Natural killer cell (primary cell): ENCODE results near the gene TTC32. TPM values are rescaled to one million over a fixed set of nuclear protein-coding genes. Genes with fewer than 3 reads are reported as not detected.

ENCODE experiments used
- ATAC-seq, 3 donors: fragments of 150-1000 bp in 2 of 3; fragments of 200-7000 bp in 1 of 3; cut with Tn5 transposase; 1 replicate in 1 of 3; 2 replicates in 2 of 3; pipeline ENCODE4 v1.10.0; 2021; ENCODE audit warnings: mild to moderate bottlenecking in 2 of 3, moderate library complexity in 2 of 3
- DNase-seq, 2 donors: peaks; one replicate each; pipeline versions ENCODE4 v3.0.0 to v3.0.0-alpha.2; 2013 to 2021; ENCODE audit warnings: mixed read lengths in 1 of 2
- H3K27ac ChIP-seq: one replicate; pipeline ENCODE4 v1.5.1; 2013; ENCODE audit warnings: mild to moderate bottlenecking, low read length
- H3K27me3 ChIP-seq: one replicate; pipeline ENCODE4 v1.6.1; 2013; ENCODE audit warnings: low read length; ENCODE audit not compliant: control insufficient read depth, insufficient read depth
- H3K36me3 ChIP-seq: one replicate; pipeline ENCODE4 v1.6.1; 2013; ENCODE audit warnings: low read length; ENCODE audit not compliant: control insufficient read depth, insufficient read depth
- H3K4me1 ChIP-seq: one replicate; pipeline ENCODE4 v1.6.1; 2013; ENCODE audit warnings: low read length; ENCODE audit not compliant: control insufficient read depth, insufficient read depth
- H3K4me3 ChIP-seq: one replicate; pipeline ENCODE4 v1.5.1; 2013; ENCODE audit warnings: low read length
- H3K9me3 ChIP-seq: one replicate; pipeline ENCODE4 v1.6.1; 2013; ENCODE audit warnings: low read length; ENCODE audit not compliant: control insufficient read depth, insufficient read depth
- H3K27ac Mint-ChIP-seq, 2 donors: one replicate each; pipeline ENCODE4 v1.8.0; 2022; ENCODE audit warnings: mild to moderate bottlenecking in 2 of 2, mixed read lengths in 2 of 2, moderate library complexity in 1 of 2
- H3K27me3 Mint-ChIP-seq, 2 donors: one replicate each; pipeline ENCODE4 v1.8.0; 2022; ENCODE audit warnings: low read depth in 2 of 2, mixed read lengths in 2 of 2
- H3K36me3 Mint-ChIP-seq: one replicate; pipeline ENCODE4 v1.8.0; 2022; ENCODE audit warnings: mixed read lengths
- H3K4me1 Mint-ChIP-seq, 2 donors: one replicate each; pipeline ENCODE4 v1.8.0; 2022; ENCODE audit warnings: mixed read lengths in 2 of 2
- H3K4me3 Mint-ChIP-seq: one replicate; pipeline ENCODE4 v1.8.0; 2022; ENCODE audit warnings: mild to moderate bottlenecking, moderate library complexity, mixed read lengths
- H3K9me3 Mint-ChIP-seq, 2 donors: one replicate each; pipeline ENCODE4 v1.8.0; 2022; ENCODE audit warnings: mixed read lengths in 2 of 2
- WGBS: methylation state at CpG from one replicate; pipeline ENCODE4 v1.1.7; 2013; ENCODE audit warnings: missing lambda C conversion rate; ENCODE audit not compliant: insufficient coverage; 5-methylcytosine and 5-hydroxymethylcytosine counted together
- intact Hi-C: fragments of 100-400 bp; cut with micrococcal nuclease; formaldehyde crosslinking; loops from one replicate; pipeline ENCODE4 v1.14.2; 2022
- total RNA-seq, 4 donors: library from RNA; stranded (reverse); fragments of 120-200 nt in 1 of 4; gene quantifications; one replicate each; pipeline versions ENCODE4 v1.2.3 to v1.2.4, GENCODE V29; 2013 to 2022
- TF ChIP-seq, protein P1 (sequence below): fragments of 200-600 bp; IDR thresholded peaks from one replicate; pipeline ENCODE4 v1.8.0; 2022; ENCODE audit warnings: antibody characterized with exemption

TTC32 gene
- total RNA-seq, 3 donors from 2014 or later (not counting 1 experiment from before 2014, with no cell fraction given) = 30.4 to 45.3 (median 37.2) TPM

- Mint-ChIP-seq H3K36me3 (no peaks in the 10 kb centered on the region), H3K4me1 (peaks cover 29 to 45% of the 10 kb centered on the region in 2 donors), H3K4me3 (peak overlapping the region; percentile 95), H3K27ac (peak overlapping the region; percentile 94 to 97), H3K27me3 (peaks cover 4 to 19% of the 10 kb centered on the region in 2 donors), H3K9me3 (no peaks in the 10 kb centered on the region)
- peak in 1 of 3 donors; percentile 6 for ATAC-seq
- peak in 1 of 2 donors; percentile 46 for DNase-seq
- H3K9me3 ChIP-seq = no peaks in the 10 kb centered on the region
- H3K36me3 ChIP-seq = peaks cover 4% of the 10 kb centered on the region
- peak overlapping the region; percentile 86 for H3K4me3 ChIP-seq
- 30% methylated on average over 10 of the region's 11 CpGs for WGBS
- H3K27ac ChIP-seq = peak overlapping the region; percentile 98
- H3K4me1 ChIP-seq = peaks cover 11% of the 10 kb centered on the region
- no peaks in the 10 kb centered on the region for H3K27me3 ChIP-seq
- TF ChIP-seq, protein P1, sequence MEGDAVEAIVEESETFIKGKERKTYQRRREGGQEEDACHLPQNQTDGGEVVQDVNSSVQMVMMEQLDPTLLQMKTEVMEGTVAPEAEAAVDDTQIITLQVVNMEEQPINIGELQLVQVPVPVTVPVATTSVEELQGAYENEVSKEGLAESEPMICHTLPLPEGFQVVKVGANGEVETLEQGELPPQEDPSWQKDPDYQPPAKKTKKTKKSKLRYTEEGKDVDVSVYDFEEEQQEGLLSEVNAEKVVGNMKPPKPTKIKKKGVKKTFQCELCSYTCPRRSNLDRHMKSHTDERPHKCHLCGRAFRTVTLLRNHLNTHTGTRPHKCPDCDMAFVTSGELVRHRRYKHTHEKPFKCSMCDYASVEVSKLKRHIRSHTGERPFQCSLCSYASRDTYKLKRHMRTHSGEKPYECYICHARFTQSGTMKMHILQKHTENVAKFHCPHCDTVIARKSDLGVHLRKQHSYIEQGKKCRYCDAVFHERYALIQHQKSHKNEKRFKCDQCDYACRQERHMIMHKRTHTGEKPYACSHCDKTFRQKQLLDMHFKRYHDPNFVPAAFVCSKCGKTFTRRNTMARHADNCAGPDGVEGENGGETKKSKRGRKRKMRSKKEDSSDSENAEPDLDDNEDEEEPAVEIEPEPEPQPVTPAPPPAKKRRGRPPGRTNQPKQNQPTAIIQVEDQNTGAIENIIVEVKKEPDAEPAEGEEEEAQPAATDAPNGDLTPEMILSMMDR = no peak
- intact Hi-C loops = loop anchor here (2.0 to 5.0 kb wide), 7 partner anchors 92 to 677 kb away; partner anchors contain the start of genes PUM2, RHOB and WDR35
Measured at GRCh38 chr2:19899985-19900930, 1.5 kb downstream of the TTC32 start.

DNA sequence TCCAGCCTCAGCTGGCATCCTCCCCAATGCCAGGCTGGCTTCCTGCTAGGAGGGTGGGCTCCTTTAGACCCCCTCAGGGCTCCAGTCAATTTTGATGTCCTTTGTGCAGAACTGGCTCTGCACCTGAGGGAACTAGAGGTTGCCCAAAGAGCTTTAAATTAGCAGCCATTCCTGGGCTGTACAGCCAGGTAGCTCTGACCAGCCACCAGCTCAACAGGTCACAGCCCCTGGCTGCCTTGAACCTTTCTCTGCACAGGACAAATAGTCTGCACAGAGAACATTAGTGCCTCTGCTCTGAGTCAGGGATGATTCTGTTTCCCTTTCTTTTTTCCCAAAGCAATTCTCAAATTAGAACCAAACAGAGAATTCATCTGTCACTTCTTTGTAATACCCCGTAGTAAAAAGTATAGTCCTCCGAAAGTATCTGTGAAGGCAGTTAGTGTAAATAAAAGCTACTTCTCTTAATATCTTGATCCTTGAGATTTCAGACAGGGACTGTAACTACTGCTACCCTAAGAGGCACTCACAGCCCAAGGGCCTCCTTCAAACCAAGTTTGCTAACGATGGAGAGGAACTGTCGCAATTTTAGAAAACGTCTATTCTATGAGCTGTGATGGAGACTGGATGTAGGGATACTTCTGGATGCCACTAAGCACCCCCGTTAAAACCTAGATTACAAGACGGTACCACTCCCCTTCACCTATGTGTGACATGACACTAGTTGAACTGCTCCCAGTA is 3.0 kb downstream of the TTC32 start:
- Histone ChIP-seq H3K4me1 (peaks cover 11% of the 10 kb centered on the region), H3K36me3 (peaks cover 4% of the 10 kb centered on the region), H3K9me3 (no peaks in the 10 kb centered on the region), H3K27me3 (no peaks in the 10 kb centered on the region), H3K27ac (no peak overlapping the region), H3K4me3 (no peak overlapping the region)
- ATAC-seq (no peak), DNase-seq (no peak)
- H3K27ac Mint-ChIP-seq = peak overlapping the region in 1 of 2 donors; percentile 45
- H3K27me3 Mint-ChIP-seq = peaks cover 0 to 11% of the 10 kb centered on the region in 2 donors
- H3K4me1 Mint-ChIP-seq = peaks cover 36 to 45% of the 10 kb centered on the region in 2 donors
- H3K36me3 Mint-ChIP-seq = no peaks in the 10 kb centered on the region
- TF ChIP-seq, protein P1 = no peak
- no peaks in the 10 kb centered on the region for H3K9me3 Mint-ChIP-seq
- 100% methylated on average over 1 of the region's 7 CpGs for WGBS
- H3K4me3 Mint-ChIP-seq = no peak overlapping the region
- intact Hi-C loops = no loop called here

DNA sequence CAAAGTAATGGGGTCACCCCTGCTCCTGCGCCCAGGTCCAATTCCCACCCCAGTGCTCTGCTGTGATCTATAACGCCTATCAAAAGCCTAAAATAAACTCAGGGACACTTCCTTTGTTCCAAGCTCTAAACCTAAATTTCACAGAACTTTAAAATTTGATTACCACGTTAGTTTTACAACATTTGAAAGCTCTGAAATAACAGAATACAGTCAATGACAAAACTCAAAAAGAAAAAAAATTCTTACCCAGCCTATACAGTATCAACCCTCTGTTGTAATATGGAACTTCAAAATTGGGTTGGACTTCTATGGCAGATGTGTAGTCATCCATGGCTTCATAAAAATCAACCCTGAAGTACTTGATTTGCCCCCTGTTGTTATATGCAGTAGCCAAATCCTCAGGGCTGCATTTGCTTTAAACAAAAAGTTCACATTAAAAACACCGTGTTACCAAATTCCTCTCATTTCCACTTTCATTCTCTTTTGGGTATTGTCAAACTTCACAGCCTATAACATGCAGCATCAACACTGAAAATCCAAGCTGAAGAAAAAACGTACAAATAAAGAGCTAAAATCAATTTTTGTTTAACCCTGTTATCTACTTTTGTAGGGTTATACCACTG is 4.0 kb downstream of the TTC32 start:
- no peaks in the 10 kb centered on the region for H3K27me3 ChIP-seq
- H3K27ac ChIP-seq = no peak overlapping the region
- H3K36me3 ChIP-seq = peaks cover 4% of the 10 kb centered on the region
- intact Hi-C loops = no loop called here
- H3K4me3 ChIP-seq = no peak overlapping the region
- ATAC-seq (no peak), DNase-seq (no peak)
- Mint-ChIP-seq H3K4me1 (peaks cover 36 to 49% of the 10 kb centered on the region in 2 donors), H3K9me3 (no peaks in the 10 kb centered on the region), H3K27ac (peak overlapping the region in 1 of 2 donors; percentile 61), H3K36me3 (no peaks in the 10 kb centered on the region), H3K27me3 (peaks cover 0 to under 1% of the 10 kb centered on the region in 2 donors), H3K4me3 (no peak overlapping the region)
- peaks cover 11% of the 10 kb centered on the region for H3K4me1 ChIP-seq
- 85% methylated on average over 5 of the region's 5 CpGs for WGBS
- TF ChIP-seq, protein P1 = no peak
- H3K9me3 ChIP-seq = no peaks in the 10 kb centered on the region
